ENCODE measurements around the gene VOPP1. TPM values are rescaled to one million over a fixed set of nuclear protein-coding genes. Genes with fewer than 3 reads are reported as not detected.
"Not testable (repeated sequence)": the region's sequence is repeated elsewhere in the genome, so short reads cannot be mapped to it uniquely, and the experiment has no call there.

The VOPP1 gene
- total RNA-seq, 5 donors from 2014 or later (not counting 1 experiment from before 2014, with no cell fraction given) = 84.0 to 106 (median 94.8) TPM

DNA sequence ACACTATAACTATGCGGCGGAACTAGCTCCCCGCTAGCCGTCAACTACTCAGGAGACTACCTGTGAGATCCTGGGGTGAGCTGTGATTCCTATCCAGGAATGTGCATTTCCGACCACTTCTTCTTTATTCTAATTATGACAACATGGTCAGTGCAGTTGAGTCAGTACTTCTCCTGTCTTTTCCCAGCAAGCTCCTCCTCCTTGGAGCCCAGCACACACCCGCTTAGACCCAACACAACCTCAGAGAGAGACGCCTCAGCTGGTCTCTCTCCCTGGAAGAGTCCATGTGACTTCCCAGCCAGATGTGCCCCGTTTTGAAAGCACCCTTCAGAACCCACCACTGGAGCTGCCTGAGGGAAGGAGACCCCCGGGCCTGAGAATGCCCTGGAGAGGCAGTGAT is 100.7 kb downstream of the VOPP1 start:
- no CpG with 5 or more reads among the region's 9 CpGs for WGBS (ENCODE audit: insufficient coverage)
- DNase-seq; POLR2A ChIA-PET; H3K36me3 ChIP-seq (ENCODE audit: control insufficient read depth in 2 of 2, extremely low read depth in 1 of 2, insufficient read depth in 1 of 2, low read length in 1 of 2); H3K27ac ChIP-seq (ENCODE audit: low read length); CTCF ChIA-PET; H3K9me3 Mint-ChIP-seq; H3K27me3 Mint-ChIP-seq; H3K9me3 ChIP-seq; H3K4me3 ChIP-seq (ENCODE audit: control insufficient read depth in 1 of 2, extremely low read depth in 1 of 2, low read length in 1 of 2); ATAC-seq (replicated peaks in 1 of 4); H3K27me3 ChIP-seq (replicated peaks in 1 of 2; ENCODE audit: control insufficient read depth in 2 of 2, extremely low read depth in 1 of 2, insufficient read depth in 2 of 2, low read length in 1 of 2): not testable (repeated sequence)
- H3K4me1 ChIP-seq (ENCODE audit: control insufficient read depth in 1 of 2, extremely low read depth in 1 of 2, insufficient read depth in 2 of 2, low read length in 2 of 2) = peaks cover 45 to 87% of the 10 kb centered on the region in 2 experiments
- Mint-ChIP-seq H3K4me1 (peaks cover 79 to 85% (median 81%) of the 10 kb centered on the region in 3 donors), H3K27ac (peak overlapping the region; percentile 85 to 87), H3K4me3 (peak overlapping the region in 1 of 3 donors; percentile 37), H3K36me3 (peaks cover 21% of the 10 kb centered on the region)

- ATAC-seq (replicated peaks in 1 of 4) = no peak
- Histone ChIP-seq H3K27ac (ENCODE audit: low read length) (peak overlapping the region; percentile 77), H3K4me1 (ENCODE audit: control insufficient read depth in 1 of 2, extremely low read depth in 1 of 2, insufficient read depth in 2 of 2, low read length in 2 of 2) (peaks cover 36 to 79% of the 10 kb centered on the region in 2 experiments), H3K27me3 (replicated peaks in 1 of 2; ENCODE audit: control insufficient read depth in 2 of 2, extremely low read depth in 1 of 2, insufficient read depth in 2 of 2, low read length in 1 of 2) (no peaks in the 10 kb centered on the region), H3K36me3 (ENCODE audit: control insufficient read depth in 2 of 2, extremely low read depth in 1 of 2, insufficient read depth in 1 of 2, low read length in 1 of 2) (peaks cover 3 to 9% of the 10 kb centered on the region in 2 donors), H3K4me3 (ENCODE audit: control insufficient read depth in 1 of 2, extremely low read depth in 1 of 2, low read length in 1 of 2) (no peak overlapping the region), H3K9me3 (no peaks in the 10 kb centered on the region)
- Mint-ChIP-seq H3K9me3 (no peaks in the 10 kb centered on the region), H3K36me3 (peaks cover 30% of the 10 kb centered on the region), H3K4me3 (peak overlapping the region; percentile 4 to 57 (median 22)), H3K4me1 (peaks cover 73 to 84% (median 76%) of the 10 kb centered on the region in 3 donors), H3K27me3 (no peaks in the 10 kb centered on the region), H3K27ac (peak overlapping the region; percentile 94 to 95)
- POLR2A ChIA-PET = no interaction called here
- 10% methylated on average over 1 of the region's 2 CpGs for WGBS (ENCODE audit: insufficient coverage)
- CTCF ChIA-PET = no interaction called here
- no peak for DNase-seq
These were observed 102.0 kb downstream of the VOPP1 start for GRCh38 chr7:55470261-55470660.

DNA sequence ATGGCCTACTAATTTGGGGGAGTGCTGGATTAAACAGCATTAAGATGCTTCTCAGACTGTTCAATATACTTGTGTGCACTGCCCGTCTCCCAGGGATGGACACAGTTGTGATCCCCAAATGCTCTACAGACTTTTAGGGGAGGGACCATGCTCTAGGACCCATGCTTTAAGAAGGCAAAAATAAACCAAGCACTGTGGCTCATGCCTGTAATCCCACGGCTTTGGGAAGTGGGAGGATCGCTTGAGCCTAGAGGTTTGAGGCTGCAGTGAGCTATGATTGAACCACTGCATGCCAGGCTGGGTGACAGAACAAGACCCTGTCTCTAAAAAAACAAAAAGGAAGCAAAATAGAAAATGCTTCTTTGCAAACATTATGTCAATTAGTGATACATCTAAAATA is 102.6 kb downstream of the VOPP1 start:
- peaks cover 30 to 76% of the 10 kb centered on the region in 2 experiments for H3K4me1 ChIP-seq (ENCODE audit: control insufficient read depth in 1 of 2, extremely low read depth in 1 of 2, insufficient read depth in 2 of 2, low read length in 2 of 2)

GRCh38 chr7:55469271-55469681 is 103.0 kb downstream of the VOPP1 start:
- Histone ChIP-seq H3K27me3 (replicated peaks in 1 of 2; ENCODE audit: control insufficient read depth in 2 of 2, extremely low read depth in 1 of 2, insufficient read depth in 2 of 2, low read length in 1 of 2) (no peaks in the 10 kb centered on the region), H3K36me3 (ENCODE audit: control insufficient read depth in 2 of 2, extremely low read depth in 1 of 2, insufficient read depth in 1 of 2, low read length in 1 of 2) (peaks cover 3 to 17% of the 10 kb centered on the region in 2 donors), H3K27ac (ENCODE audit: low read length) (peak overlapping the region; percentile 77), H3K9me3 (no peaks in the 10 kb centered on the region), H3K4me3 (ENCODE audit: control insufficient read depth in 1 of 2, extremely low read depth in 1 of 2, low read length in 1 of 2) (no peak overlapping the region), H3K4me1 (ENCODE audit: control insufficient read depth in 1 of 2, extremely low read depth in 1 of 2, insufficient read depth in 2 of 2, low read length in 2 of 2) (peaks cover 27 to 76% of the 10 kb centered on the region in 2 experiments)
- DNase-seq (peak in 34 of 35 experiments; percentile 18 to 72 (median 42)), ATAC-seq (replicated peaks in 1 of 4) (peak; percentile 87 to 90 (median 88))
- no peaks in the 10 kb centered on the region for H3K27me3 Mint-ChIP-seq
- CTCF ChIA-PET = interaction anchor here in 1 of 2 donors (0.7 to 1.3 kb wide), 5 partner anchors 10 to 596 kb away, joined by 3 to 11 read pairs (median 4); no protein-coding TSS in a partner anchor
- POLR2A ChIA-PET = interaction anchor here in 1 of 2 donors (0.8 to 1.1 kb wide), 4 partner anchors 24 to 160 kb away, joined by 3 to 4 read pairs (median 3); no protein-coding TSS in a partner anchor
- H3K27ac Mint-ChIP-seq = peak overlapping the region; percentile 89 to 93
- peaks cover 39% of the 10 kb centered on the region for H3K36me3 Mint-ChIP-seq
- 0% methylated on average over 2 of the region's 2 CpGs for WGBS (ENCODE audit: insufficient coverage)
- peaks cover 72 to 84% (median 73%) of the 10 kb centered on the region in 3 donors for H3K4me1 Mint-ChIP-seq
- no peaks in the 10 kb centered on the region for H3K9me3 Mint-ChIP-seq
- H3K4me3 Mint-ChIP-seq = peak overlapping the region; percentile 43 to 70 (median 58)

More for the DNA sequence above, 102.6 kb downstream of the VOPP1 start:
- Histone ChIP-seq H3K9me3 (no peaks in the 10 kb centered on the region), H3K27ac (ENCODE audit: low read length) (peak overlapping the region; percentile 77), H3K4me3 (ENCODE audit: control insufficient read depth in 1 of 2, extremely low read depth in 1 of 2, low read length in 1 of 2) (no peak overlapping the region), H3K27me3 (replicated peaks in 1 of 2; ENCODE audit: control insufficient read depth in 2 of 2, extremely low read depth in 1 of 2, insufficient read depth in 2 of 2, low read length in 1 of 2) (no peaks in the 10 kb centered on the region), H3K36me3 (ENCODE audit: control insufficient read depth in 2 of 2, extremely low read depth in 1 of 2, insufficient read depth in 1 of 2, low read length in 1 of 2) (peaks cover 3 to 12% of the 10 kb centered on the region in 2 donors)
- CTCF ChIA-PET = interaction anchor here in 1 of 2 donors (1.0 to 1.3 kb wide), 3 partner anchors 9 to 595 kb away, joined by 3 to 11 read pairs (median 5); no protein-coding TSS in a partner anchor
- H3K4me3 Mint-ChIP-seq = peak overlapping the region; percentile 43 to 70 (median 58)
- POLR2A ChIA-PET = interaction anchor here in 1 of 2 donors (1.1 kb wide), 1 partner anchor 64 kb away, joined by 3 read pairs; no protein-coding TSS in a partner anchor
- peak in 1 of 4 experiments; percentile 12 for ATAC-seq (replicated peaks in 1 of 4)
- H3K9me3 Mint-ChIP-seq = no peaks in the 10 kb centered on the region
- H3K27me3 Mint-ChIP-seq = no peaks in the 10 kb centered on the region
- peaks cover 35% of the 10 kb centered on the region for H3K36me3 Mint-ChIP-seq
- H3K27ac Mint-ChIP-seq = peak overlapping the region; percentile 89 to 93
- peaks cover 73 to 84% (median 73%) of the 10 kb centered on the region in 3 donors for H3K4me1 Mint-ChIP-seq
- WGBS (ENCODE audit: insufficient coverage) = 60% methylated on average over 2 of the region's 3 CpGs
- DNase-seq = no peak

GRCh38 chr7:55468495-55468894 is 103.8 kb downstream of the VOPP1 start:
- Histone ChIP-seq H3K9me3 (no peaks in the 10 kb centered on the region), H3K36me3 (ENCODE audit: control insufficient read depth in 2 of 2, extremely low read depth in 1 of 2, insufficient read depth in 1 of 2, low read length in 1 of 2) (peaks cover 3 to 24% of the 10 kb centered on the region in 2 donors), H3K27me3 (replicated peaks in 1 of 2; ENCODE audit: control insufficient read depth in 2 of 2, extremely low read depth in 1 of 2, insufficient read depth in 2 of 2, low read length in 1 of 2) (no peaks in the 10 kb centered on the region), H3K27ac (ENCODE audit: low read length) (peak overlapping the region; percentile 77), H3K4me1 (ENCODE audit: control insufficient read depth in 1 of 2, extremely low read depth in 1 of 2, insufficient read depth in 2 of 2, low read length in 2 of 2) (peaks cover 27 to 76% of the 10 kb centered on the region in 2 experiments), H3K4me3 (ENCODE audit: control insufficient read depth in 1 of 2, extremely low read depth in 1 of 2, low read length in 1 of 2) (no peak overlapping the region)
- POLR2A ChIA-PET = interaction anchor here in 1 of 2 donors (0.6 to 1.1 kb wide), 5 partner anchors 23 to 549 kb away, joined by 3 to 11 read pairs (median 3); no protein-coding TSS in a partner anchor
- peaks cover 68 to 84% (median 73%) of the 10 kb centered on the region in 3 donors for H3K4me1 Mint-ChIP-seq
- 100% methylated on average over 7 of the region's 8 CpGs for WGBS (ENCODE audit: insufficient coverage)
- CTCF ChIA-PET = interaction anchor here in 1 of 2 donors (0.7 to 1.3 kb wide), 5 partner anchors 10 to 597 kb away, joined by 3 to 11 read pairs (median 4); no protein-coding TSS in a partner anchor
- H3K4me3 Mint-ChIP-seq = peak overlapping the region in 2 of 3 donors; percentile 10 to 70
- no peaks in the 10 kb centered on the region for H3K27me3 Mint-ChIP-seq
- H3K27ac Mint-ChIP-seq = peak overlapping the region; percentile 89 to 93
- ATAC-seq (replicated peaks in 1 of 4) (no peak), DNase-seq (no peak)
- no peaks in the 10 kb centered on the region for H3K9me3 Mint-ChIP-seq
- H3K36me3 Mint-ChIP-seq = peaks cover 44% of the 10 kb centered on the region

DNA sequence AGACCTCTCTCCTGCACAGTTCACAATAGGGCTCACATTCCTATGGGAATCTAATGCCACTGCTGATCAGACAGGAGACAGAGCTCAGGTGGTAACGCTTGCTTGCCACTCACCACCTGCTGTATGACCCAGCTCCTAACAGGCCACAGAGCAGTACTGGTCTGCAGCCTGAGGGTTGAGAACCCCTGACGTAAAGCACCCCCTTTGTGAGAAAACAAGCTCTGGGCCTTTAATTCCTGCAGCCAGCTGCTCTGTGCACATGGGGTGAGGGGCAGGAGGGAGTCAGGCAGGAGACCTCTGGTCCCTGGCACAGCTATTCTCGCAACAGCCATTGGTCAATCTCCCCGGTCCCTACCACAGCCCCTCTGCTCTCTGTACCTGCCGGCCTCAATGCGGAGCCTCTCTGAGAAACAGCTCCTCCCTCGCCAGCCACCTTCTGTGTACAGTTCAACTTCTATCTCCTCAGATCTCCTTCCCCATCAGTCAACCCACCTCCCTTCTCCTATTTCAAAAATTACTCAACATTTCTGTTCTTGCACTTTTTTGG is 105.2 kb downstream of the VOPP1 start:
- peak overlapping the region; percentile 77 for H3K27ac ChIP-seq (ENCODE audit: low read length)
- no peaks in the 10 kb centered on the region for H3K27me3 ChIP-seq (replicated peaks in 1 of 2; ENCODE audit: control insufficient read depth in 2 of 2, extremely low read depth in 1 of 2, insufficient read depth in 2 of 2, low read length in 1 of 2)
- H3K27me3 Mint-ChIP-seq = no peaks in the 10 kb centered on the region
- H3K27ac Mint-ChIP-seq = peak overlapping the region; percentile 89 to 93
- H3K9me3 ChIP-seq = no peaks in the 10 kb centered on the region
- peaks cover 52% of the 10 kb centered on the region for H3K36me3 Mint-ChIP-seq
- CTCF ChIA-PET = no interaction called here
- no peak for ATAC-seq (replicated peaks in 1 of 4)
- H3K4me1 Mint-ChIP-seq = peaks cover 68 to 86% (median 82%) of the 10 kb centered on the region in 3 donors
- H3K4me3 ChIP-seq (ENCODE audit: control insufficient read depth in 1 of 2, extremely low read depth in 1 of 2, low read length in 1 of 2) = no peak overlapping the region
- peaks cover 3 to 27% of the 10 kb centered on the region in 2 donors for H3K36me3 ChIP-seq (ENCODE audit: control insufficient read depth in 2 of 2, extremely low read depth in 1 of 2, insufficient read depth in 1 of 2, low read length in 1 of 2)
- no peaks in the 10 kb centered on the region for H3K9me3 Mint-ChIP-seq
- H3K4me1 ChIP-seq (ENCODE audit: control insufficient read depth in 1 of 2, extremely low read depth in 1 of 2, insufficient read depth in 2 of 2, low read length in 2 of 2) = peaks cover 24 to 71% of the 10 kb centered on the region in 2 experiments
- peak overlapping the region in 1 of 3 donors; percentile 70 for H3K4me3 Mint-ChIP-seq
- POLR2A ChIA-PET = no interaction called here
- WGBS (ENCODE audit: insufficient coverage) = 98% methylated on average over 5 of the region's 7 CpGs
- no peak for DNase-seq
